HG03039 (cell line): ENCODE measurements around the gene MSTO1.
"Not testable (repeated sequence)": the region's sequence is repeated elsewhere in the genome, so short reads cannot be mapped to it uniquely, and the experiment has no call there.

Experiments
- ATAC-seq: cut with Tn5 transposase; IDR thresholded peaks from one replicate; pipeline ENCODE4 v1.9.1; 2021; ENCODE audit warnings: mild to moderate bottlenecking, moderate library complexity; ENCODE audit not compliant: unreplicated experiment

MSTO1 gene

DNA sequence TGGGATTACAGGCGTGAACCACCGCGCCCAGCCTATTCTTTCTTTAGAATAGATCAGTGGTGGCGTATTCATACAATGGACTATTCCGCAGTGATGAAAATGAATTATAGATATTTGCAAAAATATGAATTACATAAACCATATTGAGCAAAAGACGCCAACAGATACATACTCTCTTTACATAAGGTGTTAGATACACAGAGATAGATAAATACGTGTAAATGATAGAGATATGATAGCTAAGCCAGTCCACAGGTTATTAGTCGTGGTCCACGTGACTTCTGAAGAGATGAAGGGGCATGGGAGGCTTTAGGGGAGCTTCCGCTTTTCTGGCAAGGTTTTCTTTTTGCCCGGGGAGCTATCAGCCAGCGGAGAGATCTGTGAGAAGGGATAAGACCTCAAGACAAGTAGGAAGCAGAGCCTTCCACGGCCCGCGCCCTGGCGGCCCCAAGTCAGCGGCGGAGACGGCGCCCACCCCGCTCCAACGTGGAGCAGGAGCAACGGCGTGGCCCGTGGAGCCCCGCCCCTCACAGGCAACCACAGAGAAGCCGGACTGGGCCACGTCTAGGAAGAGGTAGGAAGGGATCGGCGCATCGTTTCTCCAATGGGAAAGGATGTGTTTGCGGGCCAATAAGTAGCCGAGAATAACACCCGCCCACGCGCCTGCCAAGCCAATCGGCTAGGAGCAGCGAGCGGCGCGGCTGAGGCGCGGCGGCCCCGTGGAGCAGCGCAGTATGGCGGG, at the start of gene MSTO1:
MSTO1 (plus strand) TSS at position 704 of the 742 bp plus-strand sequence; CDS start at position 735, 31 bp downstream.
- ATAC-seq = peak; percentile 85

DNA sequence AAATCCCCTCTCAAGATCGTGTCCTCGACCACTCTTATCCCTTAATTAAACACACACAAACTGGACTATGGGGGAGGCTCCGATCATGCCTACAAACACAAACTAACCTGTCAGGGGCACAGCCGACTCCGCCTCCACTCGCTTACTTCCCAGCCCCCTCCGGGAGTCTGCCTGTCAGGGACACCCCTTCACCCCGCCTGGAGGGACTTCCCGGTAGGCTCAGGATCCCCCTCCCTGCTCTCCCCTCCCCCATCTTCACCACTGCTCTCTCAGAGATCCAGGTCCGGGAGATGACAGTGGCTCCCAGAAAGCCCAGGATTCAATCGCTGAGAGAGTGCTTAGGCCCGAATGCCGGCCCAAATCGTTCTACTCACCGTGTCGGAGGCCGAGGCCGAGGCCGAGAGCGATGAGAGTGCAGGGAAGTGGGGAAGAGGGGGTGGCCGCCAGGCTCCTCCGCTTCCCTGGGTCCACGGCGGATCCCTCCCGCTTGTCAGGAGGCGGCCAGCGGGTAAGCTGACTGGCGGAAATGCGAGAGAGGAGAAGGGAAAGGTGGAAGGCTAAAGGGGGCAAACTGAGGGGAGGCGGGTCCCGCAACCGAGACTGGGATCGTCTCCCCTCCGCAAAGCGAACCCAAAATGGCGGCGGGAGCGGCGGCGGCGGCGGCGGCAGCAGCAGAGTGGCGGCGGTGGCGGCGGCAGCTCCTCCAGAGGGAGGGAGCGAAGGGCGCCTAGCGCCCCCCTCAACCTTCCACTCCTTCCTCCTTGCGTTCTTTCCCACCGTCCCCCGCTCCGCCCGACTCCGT, 48.0 kb upstream of the MSTO1 start:
- not testable (repeated sequence) for ATAC-seq

DNA sequence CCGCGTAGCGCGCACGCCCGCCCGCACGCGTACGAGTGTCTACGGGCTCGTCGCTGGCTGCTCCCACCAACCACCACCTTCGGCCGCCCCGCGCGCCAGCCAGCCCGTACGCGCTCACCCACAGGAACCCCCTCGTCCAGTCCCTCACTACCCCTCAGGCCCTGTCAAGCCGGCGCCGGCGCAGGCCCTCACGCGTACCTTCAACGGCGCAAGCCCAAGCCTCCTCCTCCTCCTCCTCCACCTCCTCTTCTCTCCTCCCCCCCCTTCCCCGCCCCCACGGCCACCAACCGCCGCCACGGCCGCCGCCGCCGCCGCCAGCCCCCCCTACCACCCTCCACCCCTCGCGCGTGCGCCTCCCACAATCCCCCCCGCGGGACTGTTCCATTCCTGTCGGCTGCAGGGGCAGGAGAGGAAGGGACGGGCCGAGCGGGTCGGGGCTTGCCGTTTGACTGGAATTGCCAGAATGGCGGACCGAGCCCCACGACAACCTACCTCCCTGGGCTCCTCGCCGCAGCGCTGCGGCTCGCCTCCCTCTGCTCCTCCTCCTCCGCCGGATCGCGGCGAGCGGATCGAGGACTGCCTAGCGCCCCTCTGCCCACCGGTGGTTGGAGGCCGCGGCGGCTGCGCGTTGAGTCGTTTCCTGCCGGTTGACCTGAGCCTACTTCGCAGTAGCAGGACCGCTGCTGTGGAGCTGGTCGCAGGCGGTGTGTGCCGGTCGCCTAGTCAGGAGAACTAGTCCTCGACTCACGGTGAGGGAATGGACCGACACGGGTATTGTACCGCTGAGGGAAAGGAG, 47.2 kb upstream of the MSTO1 start, which contains the start of gene ASH1L:
ASH1L (minus strand) TSS at position 223 of the 796 bp plus-strand sequence. CDS start 41,284 bp downstream, outside the sequence.
- ATAC-seq = peak; percentile 65

DNA sequence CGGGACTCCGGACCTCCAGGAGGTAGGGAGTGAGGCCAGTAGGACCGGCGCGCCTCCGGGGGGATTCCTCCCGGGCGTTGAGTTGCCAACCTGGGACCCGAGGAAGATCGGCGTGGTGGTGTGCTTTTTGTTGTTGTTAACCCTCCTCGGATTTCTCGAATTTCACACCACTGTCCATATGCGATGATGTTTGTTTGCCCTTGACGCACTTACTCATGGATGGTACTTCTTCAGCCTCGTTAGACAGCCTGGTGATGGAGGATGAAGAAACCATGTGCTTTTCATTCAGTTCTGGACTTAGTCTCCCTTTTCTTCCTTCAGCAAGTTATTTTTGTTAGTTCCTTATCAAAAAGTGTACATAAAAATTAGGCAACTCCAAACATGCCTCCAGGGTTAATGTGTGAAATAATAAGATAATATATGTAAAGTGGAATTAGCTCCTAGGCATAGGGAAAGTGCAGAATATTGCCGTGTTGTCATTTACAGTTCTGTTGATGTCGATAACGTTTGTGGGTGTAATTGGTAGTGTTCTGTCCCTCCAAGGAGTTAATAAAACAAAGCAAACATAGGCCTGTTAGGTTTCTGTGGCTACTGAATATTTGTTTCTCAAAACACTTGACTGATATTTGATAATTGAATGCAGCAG, 46.5 kb upstream of the MSTO1 start:
- ATAC-seq = not testable (repeated sequence)

DNA sequence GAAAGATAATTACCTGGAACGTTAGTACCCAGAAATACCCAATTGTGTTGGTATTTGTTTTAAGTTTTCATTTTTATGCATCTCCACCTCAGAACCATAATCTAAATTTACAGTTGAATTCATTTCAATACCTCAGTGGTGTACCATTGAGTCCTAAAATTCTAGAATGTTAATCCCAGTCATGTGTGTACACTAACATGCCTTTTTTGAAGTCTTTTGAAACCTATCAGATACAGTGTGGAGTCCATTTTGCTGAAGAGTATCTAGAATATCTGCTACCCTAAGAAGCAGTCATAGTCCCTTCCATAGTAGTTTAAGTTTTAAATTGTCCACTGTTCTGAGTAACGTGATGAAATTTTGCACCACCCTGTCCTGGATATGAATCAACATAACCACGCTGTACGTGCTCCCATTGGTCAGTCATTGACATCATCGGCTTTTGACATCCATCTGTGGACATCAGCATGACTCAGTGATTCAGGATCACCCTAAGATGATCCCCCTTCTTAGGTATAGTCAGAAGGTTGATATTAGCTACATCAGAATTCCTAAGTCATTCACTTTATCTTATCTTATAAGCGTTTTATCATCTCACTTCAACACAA, 39.9 kb upstream of the MSTO1 start:
- no peak for ATAC-seq

DNA sequence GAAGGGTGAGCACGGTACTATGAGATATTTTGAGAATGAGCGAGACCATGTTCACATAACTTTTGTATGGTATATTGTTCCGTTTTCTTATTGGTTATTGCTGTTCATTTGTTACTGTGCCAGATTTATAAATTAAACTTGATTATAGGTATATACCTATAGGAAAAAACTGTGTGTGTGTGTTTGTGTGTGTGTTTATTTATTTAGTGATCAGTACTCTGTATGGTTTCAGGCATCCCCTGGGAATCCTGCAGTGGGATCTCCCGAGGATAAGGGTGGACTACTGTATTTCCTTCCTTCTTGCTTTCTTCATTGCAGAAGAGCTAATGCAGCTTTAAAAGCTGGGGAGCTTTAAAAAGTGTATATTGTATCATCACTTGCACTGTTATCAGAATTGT, 39.4 kb upstream of the MSTO1 start:
- ATAC-seq = no peak

DNA sequence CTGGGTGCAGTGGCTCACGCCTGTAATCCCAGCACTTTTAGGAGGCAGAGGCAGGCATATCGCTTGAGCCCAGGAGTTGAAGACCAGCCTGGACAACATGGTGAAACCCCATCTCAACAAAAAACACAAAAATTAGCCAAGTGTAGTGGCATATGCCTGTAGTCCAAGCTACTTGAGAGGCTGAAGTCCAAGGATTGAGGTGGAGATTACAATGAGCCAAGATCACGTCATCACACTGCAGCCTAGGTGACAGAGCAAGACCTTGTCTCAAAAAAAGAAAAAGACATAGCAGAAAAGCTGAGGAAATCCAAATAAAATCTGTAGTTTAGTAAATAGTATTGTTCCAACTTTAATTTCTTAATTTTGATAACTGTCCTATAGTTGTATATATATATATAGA, 35.9 kb upstream of the MSTO1 start:
- no peak for ATAC-seq

DNA sequence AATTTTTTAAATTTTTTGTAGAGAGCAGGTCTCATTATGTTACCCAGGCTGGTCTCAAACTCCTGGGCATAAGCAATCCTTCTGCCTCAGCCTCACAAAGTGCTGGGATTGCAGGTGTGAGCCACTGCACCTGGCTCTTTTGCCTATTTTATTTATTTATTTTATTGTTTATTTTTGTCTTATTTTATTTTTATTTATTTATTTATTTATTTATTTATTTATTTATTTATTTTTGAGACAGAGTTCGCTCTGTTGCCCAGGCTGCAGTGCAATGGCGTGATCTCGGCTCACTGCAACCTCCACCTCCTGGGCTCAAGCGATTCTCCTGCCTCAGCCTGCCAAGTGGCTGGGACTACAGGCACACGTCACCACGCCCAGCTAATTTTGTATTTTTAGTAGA, 34.4 kb upstream of the MSTO1 start:
- ATAC-seq = not testable (repeated sequence)

DNA sequence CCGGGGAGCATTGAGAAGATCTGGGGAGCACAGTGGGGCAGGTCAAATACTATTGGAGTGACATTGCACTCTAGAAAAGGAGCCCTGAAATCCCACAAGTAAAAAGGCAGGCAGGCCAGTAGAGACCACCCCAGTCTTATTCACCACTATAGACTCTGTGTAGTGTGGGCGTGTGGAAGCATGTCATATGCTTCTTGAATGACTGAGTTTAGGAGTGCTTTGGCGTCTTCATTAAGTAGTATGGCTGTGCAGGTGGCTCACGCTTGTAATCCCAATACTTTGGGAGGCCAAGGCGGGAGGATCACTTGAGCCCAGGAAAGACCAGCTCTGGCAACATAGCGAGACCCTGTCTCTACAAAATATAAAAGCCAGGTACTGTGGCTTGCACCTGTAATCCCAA, 26.2 kb upstream of the MSTO1 start:
- not testable (repeated sequence) for ATAC-seq

DNA sequence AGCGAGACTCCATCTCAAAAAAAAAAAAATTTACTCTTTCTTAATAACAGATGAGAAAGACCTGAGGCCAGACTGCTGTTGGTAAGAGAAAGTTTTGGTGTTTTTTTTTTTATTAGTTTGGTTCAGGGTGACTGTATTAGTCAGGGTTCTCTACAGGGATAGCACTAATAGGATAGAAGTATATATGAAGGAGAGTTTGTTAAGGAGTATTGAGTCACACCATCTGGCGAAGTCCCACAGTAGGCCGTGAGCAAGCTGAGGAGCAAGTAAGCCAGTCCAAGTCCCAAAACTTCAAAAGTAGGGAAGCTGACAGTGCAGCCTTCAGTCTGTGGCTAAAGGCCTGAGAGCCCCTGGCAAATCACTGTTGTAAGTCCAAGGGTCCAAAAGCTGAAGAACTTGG, 20.7 kb upstream of the MSTO1 start:
- not testable (repeated sequence) for ATAC-seq

DNA sequence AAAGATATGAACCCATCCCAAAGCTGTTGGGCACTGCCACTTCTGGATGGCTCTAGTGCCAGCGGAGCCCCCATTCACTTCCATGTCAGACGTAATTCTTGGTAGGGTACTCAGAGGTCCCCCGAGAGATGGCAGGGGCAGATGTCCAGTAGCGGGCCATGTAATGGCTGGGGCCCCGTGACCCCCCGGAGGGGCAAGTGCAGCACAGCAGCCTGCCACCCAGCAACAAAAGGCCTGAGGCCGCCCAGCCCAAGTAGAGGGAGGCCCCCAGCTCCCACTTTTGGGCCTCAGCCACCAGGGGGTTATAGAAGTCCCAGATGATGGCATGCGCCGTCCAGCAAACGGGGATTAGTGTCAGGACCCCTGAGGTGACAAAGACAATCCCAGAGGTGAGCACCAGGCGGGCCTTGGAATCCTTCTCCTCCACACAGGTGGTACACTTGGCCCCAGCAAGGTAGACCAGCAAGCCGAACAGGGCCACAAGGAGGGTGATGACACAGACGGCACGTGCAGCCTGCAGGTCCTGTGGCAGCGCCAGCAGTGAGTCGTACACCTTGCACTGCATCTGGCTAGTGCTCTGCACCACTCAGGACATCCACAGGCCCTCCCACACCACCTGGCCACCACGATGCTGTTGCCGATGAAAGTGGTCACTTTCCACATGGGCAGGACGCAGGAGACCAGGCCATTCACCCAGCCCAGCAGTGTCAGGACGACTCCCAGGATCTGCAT, 19.3 kb upstream of the MSTO1 start:
- not testable (repeated sequence) for ATAC-seq

DNA sequence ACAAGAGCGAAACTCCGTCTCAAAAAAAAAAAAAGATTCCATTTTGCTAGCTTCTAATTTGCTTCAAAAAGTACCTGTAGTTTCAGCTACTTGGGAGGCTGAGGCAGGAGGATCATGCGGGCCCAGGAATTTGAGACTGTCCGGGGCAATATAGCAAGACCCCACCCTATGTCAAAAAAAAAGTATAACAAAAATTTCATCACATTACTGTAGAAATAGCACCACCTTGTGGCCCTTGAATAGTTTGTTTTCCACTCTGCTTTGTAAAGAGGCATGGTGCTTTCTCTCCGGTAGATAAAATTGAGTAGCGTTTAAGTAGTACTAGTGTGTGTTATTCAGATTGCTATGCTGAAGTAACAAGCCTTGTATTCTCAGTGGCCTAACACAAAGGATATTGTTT, 18.2 kb upstream of the MSTO1 start:
- no peak for ATAC-seq

DNA sequence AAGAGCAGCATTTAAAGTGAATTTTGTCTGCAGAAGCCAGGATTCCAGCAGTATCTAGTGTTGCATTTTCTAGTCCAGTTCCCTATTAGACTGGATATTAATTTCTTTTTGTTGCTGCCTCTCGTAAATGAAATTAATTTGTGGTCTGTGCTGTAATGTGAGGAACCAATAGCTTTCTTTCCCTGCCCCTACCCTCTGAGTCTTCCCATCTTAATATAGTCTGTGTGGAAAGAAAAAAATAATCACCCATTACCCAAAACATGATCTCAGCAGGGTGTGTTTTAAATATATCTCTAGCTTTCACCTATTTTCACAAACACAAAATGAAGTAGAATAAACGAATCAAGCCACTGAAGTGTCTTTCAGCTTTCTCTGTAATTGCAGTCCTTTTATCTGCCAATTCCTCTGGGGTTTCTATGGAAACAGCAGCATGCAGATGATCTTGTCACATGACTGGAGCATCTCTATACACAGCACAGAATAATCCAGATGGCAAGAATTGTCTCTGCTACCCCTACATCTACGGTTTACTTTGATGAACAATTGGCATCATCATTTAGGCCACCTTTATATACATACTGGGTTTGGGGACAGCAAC, 14.0 kb upstream of the MSTO1 start:
- ATAC-seq = not testable (repeated sequence)

DNA sequence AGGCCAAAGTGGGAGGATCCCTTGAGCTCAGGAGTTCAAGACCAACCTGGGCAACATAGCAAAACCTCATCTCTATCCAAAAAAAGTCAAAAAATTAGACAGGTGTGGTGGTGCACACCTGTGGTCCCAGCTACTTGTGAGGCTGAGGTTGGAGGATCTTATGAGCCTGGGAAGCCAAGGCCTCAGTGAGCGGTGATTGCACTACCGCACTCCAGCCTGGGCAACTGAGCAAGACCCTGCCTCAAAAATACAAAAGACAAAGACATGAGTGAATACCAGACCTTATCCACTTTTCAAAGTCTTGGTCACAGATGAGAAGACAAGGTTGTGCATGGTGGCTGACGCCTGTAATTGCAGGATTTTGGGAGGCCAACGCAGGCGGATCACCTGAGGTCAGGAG, 13.2 kb upstream of the MSTO1 start:
- no peak for ATAC-seq

DNA sequence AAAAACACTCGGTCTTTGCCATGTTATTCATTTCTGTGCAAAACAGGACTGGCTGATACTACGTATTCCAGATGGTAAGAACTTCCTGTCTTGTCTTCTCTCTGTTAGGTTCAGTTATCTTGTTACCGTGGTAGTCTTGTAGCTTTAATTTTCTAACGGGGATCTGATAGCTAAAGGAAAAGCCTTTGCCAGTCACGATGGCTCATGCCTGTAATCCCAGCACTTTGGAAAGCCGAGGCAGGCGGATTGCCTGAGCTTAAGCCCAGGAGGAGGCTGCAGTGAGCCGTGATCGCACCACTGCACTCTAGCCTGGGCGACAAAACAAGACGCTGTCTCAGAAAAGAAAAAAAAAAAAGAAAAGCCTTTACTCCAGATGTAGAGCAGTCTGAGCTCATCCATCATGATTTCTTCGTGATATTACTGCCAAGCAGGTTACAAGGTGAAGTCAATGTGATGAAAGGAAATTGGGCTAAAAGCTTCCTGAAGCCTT, 11.1 kb upstream of the MSTO1 start:
- ATAC-seq = no peak

DNA sequence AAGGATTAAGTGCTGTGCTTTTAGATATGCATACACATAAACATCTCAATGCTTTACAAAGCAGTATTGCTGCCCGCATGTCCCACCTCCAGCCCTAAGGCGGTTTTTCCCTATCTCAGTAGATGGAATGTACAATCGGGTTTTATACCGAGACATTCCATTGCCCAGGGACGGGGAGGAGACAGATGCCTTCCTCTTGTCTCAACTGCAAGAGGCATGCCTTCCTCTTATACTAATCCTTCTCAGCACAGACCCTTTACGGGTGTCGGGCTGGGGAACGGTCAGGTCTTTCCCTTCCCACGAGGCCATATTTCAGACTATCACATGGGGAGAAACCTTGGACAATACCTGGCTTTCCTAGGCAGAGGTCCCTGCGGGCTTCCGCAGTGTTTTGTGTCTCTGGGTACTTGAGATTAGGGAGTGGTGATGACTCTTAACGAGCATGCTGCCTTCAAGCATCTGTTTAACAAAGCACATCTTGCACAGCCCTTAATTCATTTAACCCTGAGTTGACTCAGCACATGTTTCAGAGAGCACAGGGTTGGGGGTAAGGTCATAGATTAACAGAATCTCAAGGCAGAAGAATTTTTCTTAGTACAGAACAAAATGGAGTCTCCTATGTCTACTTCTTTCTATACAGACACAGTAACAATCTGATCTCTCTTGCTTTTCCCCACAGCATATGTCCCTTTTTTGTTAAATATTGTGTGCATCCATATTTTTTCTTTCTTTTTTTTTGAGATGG, 10.0 kb upstream of the MSTO1 start:
- ATAC-seq = not testable (repeated sequence)

DNA sequence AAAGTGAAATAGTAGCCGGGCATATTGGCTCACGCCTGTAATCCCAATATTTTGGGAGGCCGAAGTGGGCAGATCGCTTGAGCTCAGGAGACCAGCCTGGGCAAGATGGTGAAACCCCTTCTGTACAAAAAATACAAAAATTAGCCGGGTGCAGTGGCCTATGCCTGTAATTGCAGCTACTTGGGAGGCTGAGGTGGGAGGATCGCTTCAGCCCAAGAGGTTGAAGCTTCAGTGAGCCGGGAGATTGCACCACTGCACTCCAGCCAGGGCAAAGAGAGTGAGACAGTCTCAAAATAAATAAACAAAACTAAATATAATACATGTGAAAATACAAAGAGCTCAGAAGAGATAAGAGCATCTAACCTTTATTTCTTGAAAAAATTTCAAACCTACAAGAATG, 2.3 kb upstream of the MSTO1 start:
- no peak for ATAC-seq

DNA sequence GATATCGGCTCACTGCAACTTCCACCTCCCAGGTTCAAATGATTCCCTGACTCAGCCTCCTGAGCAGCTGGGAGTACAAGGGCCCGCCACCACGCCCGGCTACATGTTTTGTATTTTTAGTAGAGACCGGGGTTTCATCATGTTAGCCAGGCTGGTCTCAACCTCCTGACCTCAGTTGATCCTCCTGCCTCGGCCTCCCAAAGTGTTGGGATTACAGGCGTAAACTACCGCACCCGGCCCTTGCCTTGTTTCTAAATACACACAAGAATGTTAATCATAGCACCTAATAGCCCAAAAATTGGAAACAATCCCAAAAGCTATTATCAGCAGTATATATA, 1.2 kb upstream of the MSTO1 start:
- ATAC-seq = no peak

DNA sequence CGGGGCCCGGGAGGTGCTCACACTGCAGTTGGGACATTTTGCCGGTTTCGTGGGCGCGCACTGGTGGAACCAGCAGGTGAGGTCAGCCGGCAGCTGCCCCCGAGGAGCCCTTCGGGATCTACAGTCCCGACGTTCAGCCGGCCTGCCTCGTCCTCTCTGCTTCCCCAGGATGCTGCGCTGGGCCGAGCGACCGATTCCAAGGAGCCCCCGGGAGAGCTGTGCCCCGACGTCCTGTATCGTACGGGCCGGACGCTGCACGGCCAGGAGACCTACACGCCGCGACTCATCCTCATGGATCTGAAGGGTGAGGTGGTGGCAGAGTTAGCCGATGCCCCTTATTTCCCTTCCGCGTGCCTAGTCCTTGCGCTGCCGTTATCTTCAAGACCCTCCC, 234 bp downstream of the MSTO1 start:
- ATAC-seq = not testable (repeated sequence)
